ENCODE data around the gene EIF3K.
A peak's percentile ranks its signal among the peaks of the same experiment; 100 is the strongest.
"Not testable (repeated sequence)": the region's sequence is repeated elsewhere in the genome, so short reads cannot be mapped to it uniquely, and the experiment has no call there.

Gene EIF3K

DNA sequence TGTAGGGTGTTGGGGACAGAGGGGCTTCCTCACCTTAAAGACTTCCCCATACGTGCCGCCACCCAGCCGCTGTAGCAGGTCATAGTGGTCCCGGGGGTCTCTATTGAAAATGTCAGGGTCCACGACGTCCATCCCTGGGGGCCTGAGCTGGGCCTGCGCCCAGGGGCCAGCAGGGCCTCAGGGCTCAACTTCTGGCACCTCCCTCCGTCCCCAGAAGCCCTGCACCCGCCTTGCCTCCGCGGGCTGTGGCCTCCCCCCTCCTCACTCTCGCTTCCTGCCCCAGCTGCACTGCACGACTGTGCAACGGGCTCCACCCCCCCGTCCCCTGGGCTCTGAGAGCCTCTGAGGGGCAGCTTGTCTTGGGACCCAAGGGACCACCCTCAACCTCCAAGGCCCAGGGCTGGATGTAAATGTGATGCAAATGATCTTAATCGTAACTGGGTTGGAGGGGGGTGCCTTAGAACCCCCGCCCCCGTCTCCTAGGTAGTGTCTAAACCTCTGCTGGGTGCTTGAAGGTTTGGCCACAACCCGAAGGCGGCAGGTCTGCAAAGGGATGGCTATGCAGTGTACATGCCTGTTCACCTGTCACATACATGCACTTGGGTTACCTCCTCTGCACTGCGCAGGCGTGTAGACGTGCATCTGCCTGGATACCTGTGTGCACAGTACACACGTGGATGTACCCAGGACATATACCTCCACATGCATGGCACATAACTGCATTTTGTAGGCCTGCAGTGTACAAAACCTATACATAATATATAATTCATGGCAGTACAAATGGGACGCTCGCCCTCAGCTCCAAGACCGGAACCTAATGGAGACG is 1.0 kb upstream of the EIF3K start, which contains the start of gene MAP4K1:
Gene MAP4K1, minus strand, starts transcription at position 190 of the 826 bp plus-strand sequence. Its CDS starts 58 bp downstream, at position 132.
- peak; percentile 12 for DNase-seq (ENCODE audit: low spot score)

DNA sequence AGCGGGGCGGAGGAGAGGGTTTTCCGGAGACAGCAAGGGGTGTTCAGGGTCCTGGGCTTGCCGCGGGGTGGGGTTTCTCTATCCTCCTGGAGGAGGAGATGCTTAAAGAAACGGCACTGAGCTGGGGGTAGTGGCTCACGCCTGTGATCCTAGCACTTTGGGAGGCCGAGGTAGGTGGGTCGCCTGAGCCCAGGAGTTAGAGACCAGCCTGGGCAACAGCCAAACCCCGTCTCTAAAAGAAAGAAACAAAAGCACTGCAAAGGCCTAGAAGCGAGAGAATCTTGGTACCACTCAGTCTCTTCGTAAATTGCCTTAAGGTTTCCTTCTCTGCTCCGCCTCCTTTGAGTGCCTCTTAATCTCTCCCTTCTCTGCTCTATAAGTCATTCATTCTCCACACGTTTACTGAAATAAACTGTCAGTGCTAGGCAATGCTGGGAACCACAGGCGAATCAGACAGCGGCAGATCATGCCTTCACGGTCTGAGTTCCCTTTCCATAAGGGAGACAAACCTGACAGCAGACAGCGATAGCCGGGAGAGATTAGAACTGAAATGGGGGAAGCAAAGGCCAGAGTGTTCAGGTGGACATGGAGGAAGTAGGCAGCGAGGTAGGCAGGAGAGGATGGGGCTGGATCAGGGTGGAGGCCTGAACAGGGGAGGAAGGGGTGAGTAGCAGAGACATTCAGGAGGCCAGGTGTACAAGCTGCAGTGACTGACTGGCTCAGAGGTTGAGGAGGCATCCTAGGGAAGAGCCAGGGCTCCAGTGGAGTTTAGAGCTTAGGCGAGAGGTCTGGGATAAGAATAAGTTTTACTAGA is 580 bp downstream of the EIF3K start:
- DNase-seq (ENCODE audit: low spot score), result peak; percentile 8

DNA sequence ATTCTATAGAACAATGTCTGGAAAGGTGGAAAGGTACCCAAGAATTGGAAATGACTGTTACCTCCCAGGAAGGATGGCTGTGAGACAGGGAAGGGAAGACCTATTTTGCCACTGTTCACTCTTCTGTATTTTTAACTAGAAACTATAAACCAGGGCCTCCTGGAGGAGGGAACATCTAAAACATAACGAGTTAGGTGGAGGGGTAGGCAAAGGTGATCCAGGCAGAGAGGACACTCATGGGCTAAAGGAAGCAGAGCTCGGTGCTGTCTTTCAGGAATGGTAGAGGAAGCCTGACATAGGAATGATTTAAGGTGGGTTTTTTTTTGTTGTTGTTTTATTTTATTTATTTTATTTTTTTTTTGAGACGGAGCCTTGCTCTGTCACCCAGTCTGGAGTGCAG is 5.8 kb downstream of the EIF3K start:
- DNase-seq (ENCODE audit: low spot score), result no peak

DNA sequence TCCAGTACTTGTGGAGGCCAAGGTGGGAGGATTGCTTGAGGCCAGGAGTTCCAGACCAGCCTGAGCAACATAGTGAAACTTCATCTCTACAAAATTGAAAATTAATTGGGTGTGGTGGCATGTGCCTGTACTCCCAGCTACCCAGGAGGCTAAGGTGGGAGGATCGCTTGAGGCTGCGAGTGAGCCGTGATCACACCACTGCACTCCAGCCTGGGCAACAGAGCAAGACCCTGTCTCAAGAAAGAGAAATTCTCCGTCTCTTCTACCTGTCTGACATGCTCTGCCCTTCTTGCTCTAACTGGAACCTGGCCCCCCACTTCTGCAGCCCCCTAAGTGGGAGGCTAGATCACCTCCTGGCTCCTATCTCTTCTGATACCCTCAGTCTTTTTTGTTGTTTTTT is 7.4 kb downstream of the EIF3K start:
- DNase-seq (ENCODE audit: low spot score), result no peak

DNA sequence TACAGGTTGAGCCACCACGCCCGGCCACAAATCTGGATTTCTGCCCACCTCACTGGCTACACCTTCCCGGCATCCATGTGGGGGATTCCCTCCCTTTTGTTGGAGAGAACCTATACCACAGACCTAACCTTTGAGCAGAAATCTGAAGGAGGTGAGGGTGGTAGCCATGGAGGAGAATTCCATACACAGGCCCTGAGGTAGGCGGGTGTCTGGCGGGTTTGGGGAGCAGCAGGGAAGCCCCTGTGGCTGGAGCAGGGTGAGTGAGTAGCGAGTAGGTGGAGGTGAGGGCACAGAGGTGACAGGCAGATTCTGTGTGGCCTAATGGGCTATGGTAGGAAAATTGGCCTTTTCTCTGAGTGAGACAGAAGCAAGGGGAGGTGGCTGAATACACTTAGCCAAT is 10.6 kb downstream of the EIF3K start:
- no peak for DNase-seq (ENCODE audit: low spot score)

DNA sequence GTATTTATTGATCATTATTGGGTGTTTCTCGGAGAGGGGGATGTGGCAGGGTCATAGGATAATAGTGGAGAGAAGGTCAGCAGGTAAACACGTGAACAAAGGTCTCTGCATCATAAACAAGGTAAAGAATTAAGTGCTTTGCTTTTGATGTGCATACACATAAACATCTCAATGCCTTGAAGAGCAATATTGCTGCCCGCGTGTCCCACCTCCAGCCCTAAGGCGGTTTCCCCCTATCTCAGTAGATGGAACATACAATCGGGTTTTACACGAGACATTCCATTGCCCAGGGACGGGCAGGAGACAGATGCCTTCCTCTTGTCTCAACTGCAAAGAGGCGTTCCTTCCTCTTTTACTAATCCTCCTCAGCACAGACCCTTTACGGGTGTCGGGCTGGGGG is 12.3 kb downstream of the EIF3K start:
- not testable (repeated sequence) for DNase-seq (ENCODE audit: low spot score)

DNA sequence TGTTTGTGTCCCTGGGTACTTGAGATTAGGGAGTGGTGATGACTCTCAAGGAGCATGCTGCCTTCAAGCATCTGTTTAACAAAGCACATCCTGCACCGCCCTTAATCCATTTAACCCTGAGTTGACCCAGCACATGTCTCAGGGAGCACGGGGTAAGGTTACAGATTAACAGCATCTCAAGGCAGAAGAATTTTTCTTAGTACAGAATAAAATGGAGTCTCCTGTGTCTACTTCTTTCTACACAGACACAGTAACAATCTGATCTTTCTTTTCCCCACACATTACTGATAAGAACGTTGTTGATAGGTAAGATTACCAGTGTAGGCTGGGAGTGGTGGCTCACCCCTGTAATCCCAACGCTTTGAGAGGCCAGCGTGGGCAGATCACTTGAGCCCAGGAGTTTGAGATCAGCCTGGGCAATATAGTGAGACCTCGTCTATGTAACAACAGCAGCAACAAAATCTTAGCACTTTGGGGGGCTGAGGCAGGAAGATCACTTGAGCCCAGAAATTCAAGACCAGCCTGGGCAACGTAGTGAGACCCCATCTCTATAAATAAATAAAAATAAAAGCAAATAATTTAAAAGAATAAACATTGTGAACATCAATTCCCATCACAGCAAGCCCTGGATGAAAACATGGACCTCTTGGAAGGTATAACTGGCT is 13.0 kb downstream of the EIF3K start:
- DNase-seq (ENCODE audit: low spot score), result not testable (repeated sequence)

DNA sequence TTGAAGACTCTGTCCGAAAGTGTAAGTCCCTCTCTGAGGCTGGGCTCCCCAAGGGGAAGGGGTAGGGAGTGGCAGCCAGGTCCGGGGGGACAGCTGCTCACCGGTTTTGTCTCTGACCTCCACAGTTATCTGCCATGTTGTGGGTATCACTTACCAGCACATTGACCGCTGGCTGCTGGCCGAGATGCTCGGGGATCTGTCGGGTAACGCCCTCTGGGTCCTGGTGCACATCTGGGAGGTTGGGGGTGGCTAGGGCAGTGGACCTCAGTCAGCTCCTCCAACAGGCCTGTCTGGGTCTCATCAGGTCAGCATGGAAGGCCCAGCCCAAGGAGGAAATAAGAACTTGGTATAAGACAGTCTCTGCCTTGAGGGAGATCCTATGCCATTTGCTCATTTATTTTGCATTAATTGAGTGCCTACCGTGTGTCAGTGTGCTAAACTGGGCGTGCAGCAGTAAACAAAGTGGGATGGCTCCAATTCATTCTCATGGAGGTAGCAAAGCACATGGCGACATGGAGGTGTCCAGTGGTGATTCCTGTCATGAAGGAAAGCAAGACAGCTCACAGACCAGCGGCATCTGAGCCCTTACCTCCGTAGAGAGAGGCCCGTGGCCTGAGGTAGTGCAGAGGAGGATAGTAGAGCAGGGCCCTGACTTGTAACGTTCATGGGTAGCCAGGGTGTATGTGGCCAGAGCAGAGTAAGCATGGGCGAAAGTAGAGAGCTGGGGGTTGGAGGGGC is 13.7 kb downstream of the EIF3K start:
- peak; percentile 31 for DNase-seq (ENCODE audit: low spot score)

DNA sequence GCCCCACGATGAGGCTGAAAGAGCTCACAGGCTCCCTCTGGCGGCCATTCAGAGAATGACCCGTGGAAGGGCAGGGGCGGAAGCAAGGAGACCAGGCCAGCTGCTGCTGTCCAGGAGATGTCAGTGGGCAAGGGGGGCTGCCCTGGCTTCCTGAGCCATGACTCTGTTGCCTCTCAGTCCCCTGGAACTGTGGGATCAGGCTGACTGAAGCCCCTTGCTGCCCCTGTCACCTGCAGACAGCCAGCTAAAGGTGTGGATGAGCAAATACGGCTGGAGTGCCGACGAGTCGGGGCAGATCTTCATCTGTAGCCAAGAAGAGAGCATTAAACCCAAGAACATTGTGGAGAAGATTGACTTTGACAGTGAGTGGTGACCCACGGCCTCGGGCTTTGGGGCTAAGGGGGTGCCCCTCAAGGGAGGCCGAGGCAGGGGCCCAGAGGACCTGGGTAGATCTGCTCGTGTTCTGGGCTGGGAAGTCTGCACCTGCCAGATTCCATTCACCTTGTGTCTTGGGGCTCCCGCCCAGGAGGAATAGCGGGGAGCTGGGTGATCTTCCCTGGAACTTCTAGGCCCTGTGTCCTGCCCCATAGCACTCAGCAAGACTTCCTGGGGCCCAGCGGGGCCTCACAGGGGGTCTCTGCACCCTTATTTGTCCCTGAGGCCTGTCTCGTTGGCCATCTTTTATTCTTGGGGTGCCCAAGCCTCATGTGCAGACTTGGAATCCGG is 15.9 kb downstream of the EIF3K start:
- peak; percentile 80 for DNase-seq (ENCODE audit: low spot score)

DNA sequence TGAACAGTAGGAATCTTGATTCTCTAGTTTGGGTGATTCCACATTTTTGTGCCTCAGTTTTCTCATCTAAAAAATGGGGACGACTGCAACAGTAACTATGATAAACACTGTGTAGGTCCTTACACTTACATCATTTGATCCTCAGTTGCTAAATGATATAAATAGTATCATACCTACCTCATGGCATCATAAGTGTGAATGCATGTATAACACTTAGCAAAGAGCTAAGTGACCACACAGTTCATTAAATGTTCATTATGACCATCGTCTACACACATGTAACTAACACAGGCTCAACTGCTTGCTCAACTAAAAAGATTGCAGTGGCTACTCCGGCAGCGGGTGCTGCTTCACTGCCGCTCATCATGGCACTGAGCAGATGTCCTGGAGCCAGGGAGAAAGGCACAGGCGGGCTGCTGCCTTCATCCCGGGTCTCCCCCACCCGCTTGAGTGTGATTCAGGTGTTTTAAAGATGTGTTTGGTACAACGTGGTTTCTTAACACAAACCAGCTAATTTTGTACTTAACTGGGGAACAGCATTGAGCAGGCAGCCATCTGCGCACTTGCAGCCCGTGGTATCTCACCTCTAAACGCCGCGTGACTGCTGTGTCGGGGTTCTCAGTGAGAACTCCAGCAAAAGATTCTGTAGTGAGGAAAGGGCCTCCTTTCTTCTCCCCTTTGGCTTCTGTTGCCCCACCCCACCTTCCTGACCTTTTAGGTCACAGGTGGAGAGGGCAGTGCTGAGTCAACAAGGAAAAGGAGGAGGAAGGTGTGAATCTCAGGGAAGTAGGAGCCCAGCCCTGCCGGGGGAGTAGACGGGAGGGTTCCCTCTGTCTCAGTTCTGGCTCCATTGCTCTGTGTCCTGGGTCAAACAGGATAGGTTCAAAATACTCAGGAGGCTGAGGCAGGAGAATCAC is 16.8 kb downstream of the EIF3K start:
- no peak for DNase-seq (ENCODE audit: low spot score)

DNA sequence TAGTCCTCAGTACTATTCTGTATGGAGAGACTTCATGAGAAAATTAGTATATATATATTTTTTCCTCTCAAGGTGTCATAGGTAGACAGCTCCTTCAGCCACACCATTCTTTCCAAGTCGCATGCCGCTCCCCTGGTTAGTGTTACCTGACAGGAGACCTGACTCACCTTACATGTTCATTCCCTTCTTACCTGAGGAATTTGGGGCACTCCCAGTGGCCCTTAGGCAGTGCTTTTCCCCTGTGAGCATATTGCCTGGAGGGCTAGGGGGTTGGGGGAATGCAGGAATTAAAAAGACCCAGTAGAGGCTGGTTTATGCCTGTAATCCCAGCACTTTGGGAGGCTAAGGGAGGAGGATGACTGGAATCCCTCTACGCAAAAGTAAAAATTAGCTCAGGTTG is 19.5 kb downstream of the EIF3K start:
- no peak for DNase-seq (ENCODE audit: low spot score)

DNA sequence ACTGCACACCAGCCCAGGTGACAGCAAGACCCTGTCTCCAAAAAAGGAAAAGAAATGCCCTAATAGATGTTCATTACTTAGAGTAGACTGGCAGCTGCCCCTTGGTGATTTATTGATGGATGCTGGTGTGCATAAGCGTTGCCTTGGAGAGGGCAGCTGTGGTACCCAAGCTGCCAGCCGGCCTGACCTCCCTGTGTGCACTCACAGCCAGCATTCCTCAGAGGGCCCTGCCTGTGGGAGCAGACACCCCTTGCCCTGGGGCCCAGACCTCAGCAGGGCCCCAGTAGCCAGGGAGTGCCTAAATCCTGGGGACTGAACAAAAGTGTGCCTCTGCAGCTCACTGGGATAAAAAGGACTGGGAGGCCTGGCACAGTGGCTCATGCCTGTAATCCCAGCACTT is 20.7 kb downstream of the EIF3K start:
- DNase-seq (ENCODE audit: low spot score), result no peak

DNA sequence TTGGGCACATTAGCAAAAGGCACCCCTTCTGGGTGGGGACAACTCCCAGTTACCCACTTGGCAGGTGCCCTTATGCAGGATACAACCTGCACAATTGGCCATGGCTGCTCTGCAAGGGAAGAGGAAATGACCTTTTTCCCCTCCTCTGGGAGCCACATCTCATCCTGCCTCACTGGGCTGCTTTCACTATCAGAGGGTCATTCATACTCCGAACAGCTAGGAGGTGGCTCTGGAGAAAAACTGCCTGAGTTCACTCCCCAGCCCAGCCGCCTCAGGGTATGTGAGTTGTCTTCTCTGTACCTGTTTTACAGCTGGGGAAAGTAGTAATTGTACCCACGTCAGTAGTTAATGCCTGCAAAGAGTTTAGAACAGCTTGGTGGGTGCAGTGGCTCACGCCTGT is 21.4 kb downstream of the EIF3K start:
- no peak for DNase-seq (ENCODE audit: low spot score)

DNA sequence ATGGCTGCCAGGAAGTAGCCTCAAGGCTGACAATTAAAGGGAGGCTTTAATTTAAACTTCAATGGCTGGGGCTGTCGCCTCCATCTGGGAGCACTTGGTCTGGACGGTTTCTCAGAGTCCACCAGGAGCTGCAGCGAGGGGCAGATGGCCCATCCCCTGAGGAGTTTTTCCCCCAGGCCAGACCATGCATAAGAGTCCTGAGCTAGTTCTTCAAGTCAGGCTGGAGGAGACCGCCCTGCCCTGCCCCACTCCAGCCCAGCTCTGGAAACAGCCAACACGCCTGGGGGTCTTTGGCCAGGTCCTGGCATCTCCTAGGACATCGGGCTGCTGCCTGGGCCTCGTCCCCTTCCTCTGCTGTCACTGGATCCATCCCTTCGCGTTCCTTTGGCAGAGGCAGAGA is 23.2 kb downstream of the EIF3K start:
- DNase-seq (ENCODE audit: low spot score), result no peak

DNA sequence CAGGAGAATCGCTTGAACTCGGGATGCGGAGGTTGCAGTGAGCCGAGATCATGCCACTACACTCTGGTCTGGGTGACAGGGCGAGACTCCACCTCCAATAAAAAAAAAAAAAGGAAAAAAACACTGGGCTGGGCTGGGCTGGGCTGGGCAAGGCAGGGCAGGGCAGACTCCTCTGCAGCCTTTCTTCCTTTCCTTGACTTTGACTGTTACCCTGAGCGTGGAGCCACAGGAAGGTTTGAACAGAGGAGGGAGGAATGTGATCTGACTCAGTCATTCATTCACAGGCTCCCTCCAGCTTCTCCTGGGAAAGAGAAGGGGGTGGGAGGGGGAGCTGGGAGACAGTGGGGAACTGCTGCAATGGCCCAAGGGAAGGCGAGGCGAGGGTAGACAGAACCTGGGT is 25.7 kb downstream of the EIF3K start:
- no peak for DNase-seq (ENCODE audit: low spot score)

DNA sequence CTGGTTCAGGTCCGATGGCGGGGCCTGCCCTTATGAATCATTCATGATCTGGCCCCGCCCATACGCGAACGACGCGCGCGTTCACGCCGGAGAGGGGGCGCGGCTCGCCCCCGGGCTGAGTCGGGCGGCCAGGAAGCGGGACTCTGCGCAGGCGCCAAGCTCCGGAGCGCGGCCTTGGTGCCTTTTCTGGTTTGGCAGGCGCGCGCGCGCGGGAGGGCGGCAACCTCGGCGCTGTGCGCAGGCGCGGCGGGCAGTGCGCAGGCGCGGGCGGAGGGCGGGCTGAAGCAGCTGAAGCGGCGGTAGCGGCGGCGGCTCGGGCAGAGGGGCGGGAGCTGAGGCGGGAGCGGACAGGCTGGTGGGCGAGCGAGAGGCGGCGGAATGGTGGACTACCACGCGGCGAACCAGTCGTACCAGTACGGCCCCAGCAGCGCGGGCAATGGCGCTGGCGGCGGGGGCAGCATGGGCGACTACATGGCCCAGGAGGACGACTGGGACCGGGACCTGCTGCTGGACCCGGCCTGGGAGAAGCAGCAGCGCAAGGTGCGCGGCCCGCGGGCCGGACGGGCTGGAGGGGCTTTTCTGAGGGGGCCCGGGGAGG is 28.5 kb downstream of the EIF3K start, which contains the start of gene ACTN4:
Gene ACTN4, plus strand, starts transcription at position 282 of the 598 bp plus-strand sequence. Its CDS starts 97 bp downstream, at position 379.
- DNase-seq (ENCODE audit: low spot score), result peak; percentile 98

DNA sequence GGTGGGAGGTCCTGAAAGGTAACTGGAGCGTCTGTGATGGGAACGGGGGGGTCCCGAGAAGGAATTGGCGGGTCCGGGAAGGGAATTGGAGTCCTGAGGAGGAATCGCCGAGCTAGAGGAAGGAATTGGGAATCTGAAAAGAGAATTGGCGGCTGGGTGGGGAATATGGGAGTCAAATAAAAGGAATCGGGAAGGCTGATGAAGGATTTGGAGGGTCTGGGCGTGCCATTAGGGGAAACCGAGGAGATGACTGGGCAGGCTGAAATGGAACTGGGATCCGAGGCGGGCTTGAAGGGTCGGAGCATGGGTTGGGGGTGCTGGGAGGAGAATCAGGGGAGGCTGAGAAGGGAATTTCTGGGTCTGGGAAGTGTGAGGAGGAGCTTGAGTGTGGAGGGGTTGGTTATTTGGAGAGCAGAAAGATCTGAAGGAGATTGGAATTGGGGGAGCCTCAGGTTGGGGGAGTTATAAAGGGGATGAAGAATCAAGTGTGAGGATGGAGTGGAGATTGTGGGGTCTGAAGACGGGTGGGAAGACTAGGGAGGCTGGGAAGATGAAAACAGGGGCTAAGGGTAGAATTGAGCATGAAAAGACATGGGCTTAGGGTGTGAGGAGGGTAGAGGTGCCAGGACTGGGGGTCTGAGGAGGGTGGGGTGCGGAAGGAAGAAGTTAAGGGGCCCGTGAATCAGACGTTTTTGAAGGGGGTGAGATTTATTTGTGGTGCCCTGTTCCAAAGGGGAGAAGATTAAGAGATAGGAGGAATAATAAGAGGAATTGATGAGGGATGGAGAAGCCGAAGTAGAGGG is 29.2 kb downstream of the EIF3K start:
- DNase-seq (ENCODE audit: low spot score), result no peak

DNA sequence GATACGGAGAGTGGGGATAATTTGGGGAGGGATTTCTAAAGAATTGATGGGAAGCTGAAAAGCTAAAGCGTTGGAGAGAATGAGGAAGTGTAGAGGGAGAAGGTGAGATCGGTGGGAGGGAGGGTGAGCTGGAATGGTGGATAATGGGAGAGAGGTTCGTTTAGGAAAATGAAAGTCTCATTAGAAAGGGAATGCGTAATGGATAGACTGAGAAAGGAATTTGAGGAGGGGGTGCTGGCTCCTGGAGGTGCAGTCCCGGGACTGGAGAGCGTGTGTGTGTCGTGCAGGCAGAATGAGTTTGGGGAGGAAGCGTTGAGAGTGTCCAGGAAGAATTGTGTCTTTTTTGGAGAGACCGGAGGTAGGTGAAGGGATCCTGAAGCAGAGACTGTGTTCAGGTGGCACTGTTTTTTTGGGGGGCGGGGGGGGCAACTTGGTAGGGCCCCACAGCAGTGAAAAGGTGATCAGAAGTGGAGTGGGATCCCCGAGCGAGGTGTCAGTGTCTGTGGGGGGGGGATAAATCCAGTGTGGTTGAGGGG is 29.8 kb downstream of the EIF3K start:
- no peak for DNase-seq (ENCODE audit: low spot score)

Data from hematopoietic multipotent progenitor cell treated with erythropoietin and hydrocortisone succinate and interleukin-3 and kit ligand, for 15 days (in vitro differentiated cells).